Upper lobe of left lung (tissue), 6 donors: ENCODE data around the gene NBAS. TPM values are rescaled to one million over a fixed set of nuclear protein-coding genes. Genes with fewer than 3 reads are reported as not detected.
A peak's percentile ranks its signal among the peaks of the same experiment; 100 is the strongest.

ENCODE experiments used
- ATAC-seq, 2 donors: fragments of 200-7000 bp; cut with Tn5 transposase; one replicate each; pipeline ENCODE4 v1.9.1; 2022; ENCODE audit warnings: mild to moderate bottlenecking in 2 of 2, moderate library complexity in 2 of 2; ENCODE audit not compliant: low FRiP score in 2 of 2
- DNase-seq, 2 donors: peaks; one replicate each; pipeline ENCODE4 v3.0.0-alpha.2; 2019 to 2020
- H3K27ac ChIP-seq, 4 donors: fragments of 200-600 bp; sonication (generic); one replicate each; pipeline ENCODE4 v1.5.1; 2016 to 2019
- H3K27me3 ChIP-seq, 4 donors: fragments of 200-600 bp; sonication (generic); one replicate each; pipeline ENCODE4 v1.5.1; 2017 to 2019
- H3K36me3 ChIP-seq, 4 donors: fragments of 200-600 bp; sonication (generic); one replicate each; pipeline ENCODE4 v1.5.1; 2016 to 2019
- H3K4me1 ChIP-seq, 4 donors: fragments of 200-600 bp; sonication (generic); one replicate each; pipeline ENCODE4 v1.5.1; 2018 to 2019
- H3K4me3 ChIP-seq, 4 donors: fragments of 200-600 bp; sonication (generic); one replicate each; pipeline ENCODE4 v1.5.1; 2017 to 2019; ENCODE audit warnings: mild to moderate bottlenecking in 2 of 4, moderate library complexity in 1 of 4
- H3K9me3 ChIP-seq, 4 donors: fragments of 200-600 bp; sonication (generic); one replicate each; pipeline ENCODE4 v1.5.1; 2018 to 2019
- CTCF ChIP-seq, 6 experiments: fragments of 450-650 bp in 4 of 6; fragments of 200-600 bp in 2 of 6; sonication (generic) in 2 of 6; IDR thresholded peaks; one replicate each; pipeline ENCODE4 v1.5.1; 2016 to 2019; ENCODE audit warnings: antibody characterized with exemption in 6 of 6
- EP300 ChIP-seq, 4 donors: sonication (generic); formaldehyde crosslinking; IDR thresholded peaks; one replicate each; pipeline ENCODE4 v1.5.1; 2017; ENCODE audit warnings: antibody characterized with exemption in 4 of 4, control low read depth in 2 of 4
- POLR2A ChIP-seq, 4 donors: fragments of 450-650 bp; IDR thresholded peaks; one replicate each; pipeline ENCODE4 v1.5.1; 2016 to 2017; ENCODE audit warnings: antibody characterized with exemption in 4 of 4, mild to moderate bottlenecking in 2 of 4
- POLR2AphosphoS5 ChIP-seq, 2 donors: sonication (generic); formaldehyde crosslinking; IDR thresholded peaks; one replicate each; pipeline ENCODE4 v1.5.1; 2017; ENCODE audit warnings: antibody characterized with exemption in 2 of 2
- WGBS, 2 donors: methylation state at CpG; one replicate each; pipeline ENCODE4 v1.1.5; 2017 to 2018; 5-methylcytosine and 5-hydroxymethylcytosine counted together
- total RNA-seq, 6 donors: library from RNA; depleted of rRNA in 4 of 6; stranded (reverse); fragments of >200 nt in 4 of 6; gene quantifications; one replicate each; pipeline versions ENCODE4 v1.1.0 to v1.2.1, GENCODE V29; 2016 to 2021
- donor health status: DM: no; HTN: no; CAD: no; lungs with moderate emphysema.
- donor health status: DM: no; HTN: yes; CAD: no; lungs with severe emphysema.

The NBAS gene
- total RNA-seq, 6 donors from 2014 or later: 33.2 to 75.5 (median 43.1) TPM

GRCh38 chr2:15354596-15355366, 206.4 kb downstream of the NBAS start:
- Histone ChIP-seq H3K4me1 (no peaks in the 10 kb centered on the region), H3K36me3 (peaks cover 0 to 43% (median 4%) of the 10 kb centered on the region in 4 donors), H3K27me3 (no peaks in the 10 kb centered on the region), H3K4me3 (no peak overlapping the region), H3K27ac (no peak overlapping the region), H3K9me3 (no peaks in the 10 kb centered on the region)
- TF ChIP-seq POLR2A (IDR thresholded peaks at IDR 0.05) (no peak), CTCF (IDR thresholded peaks at IDR 0.05) (no peak), EP300 (IDR thresholded peaks at IDR 0.05) (no peak), POLR2AphosphoS5 (IDR thresholded peaks at IDR 0.05) (no peak)
- DNase-seq: no peak
- no peak for ATAC-seq
- 81 to 82% methylated on average over 1 of the region's 1 CpG for WGBS, 2 donors

- WGBS, 2 donors: 93 to 96% methylated on average over 11 of the region's 11 CpGs
- TF ChIP-seq EP300 (IDR thresholded peaks at IDR 0.05) (no peak), CTCF (IDR thresholded peaks at IDR 0.05) (no peak), POLR2AphosphoS5 (IDR thresholded peaks at IDR 0.05) (no peak), POLR2A (IDR thresholded peaks at IDR 0.05) (no peak)
- no peak for ATAC-seq
- peak in 1 of 2 donors; percentile 1 for DNase-seq
- Histone ChIP-seq H3K4me3 (no peak overlapping the region), H3K9me3 (no peaks in the 10 kb centered on the region), H3K36me3 (peaks cover 0 to 48% (median 4%) of the 10 kb centered on the region in 4 donors), H3K27ac (no peak overlapping the region), H3K4me1 (no peaks in the 10 kb centered on the region), H3K27me3 (no peaks in the 10 kb centered on the region)
Measured at GRCh38 chr2:15352363-15352762, 208.8 kb downstream of the NBAS start.

GRCh38 chr2:15348636-15349035, 212.5 kb downstream of the NBAS start:
- DNase-seq: no peak
- Histone ChIP-seq H3K27ac (no peak overlapping the region), H3K4me3 (no peak overlapping the region), H3K4me1 (no peaks in the 10 kb centered on the region), H3K27me3 (no peaks in the 10 kb centered on the region), H3K9me3 (peaks cover 0 to 5% (median 0%) of the 10 kb centered on the region in 4 donors), H3K36me3 (peaks cover 0 to 38% (median 2%) of the 10 kb centered on the region in 4 donors)
- ATAC-seq: no peak
- TF ChIP-seq POLR2A (IDR thresholded peaks at IDR 0.05) (no peak), POLR2AphosphoS5 (IDR thresholded peaks at IDR 0.05) (no peak), CTCF (IDR thresholded peaks at IDR 0.05) (no peak), EP300 (IDR thresholded peaks at IDR 0.05) (no peak)
- 95 to 96% methylated on average over 5 of the region's 5 CpGs for WGBS, 2 donors

- TF ChIP-seq CTCF (IDR thresholded peaks at IDR 0.05) (no peak), POLR2A (IDR thresholded peaks at IDR 0.05) (no peak), POLR2AphosphoS5 (IDR thresholded peaks at IDR 0.05) (no peak), EP300 (IDR thresholded peaks at IDR 0.05) (no peak)
- no peak for ATAC-seq
- Histone ChIP-seq H3K27me3 (no peaks in the 10 kb centered on the region), H3K27ac (no peak overlapping the region), H3K9me3 (peaks cover 0 to 5% (median 0%) of the 10 kb centered on the region in 4 donors), H3K4me1 (no peaks in the 10 kb centered on the region), H3K4me3 (no peak overlapping the region), H3K36me3 (peaks cover 0 to 33% (median 2%) of the 10 kb centered on the region in 4 donors)
- 97 to 98% methylated on average over 4 of the region's 4 CpGs for WGBS, 2 donors
- no peak for DNase-seq
Measured at GRCh38 chr2:15348045-15348444, 213.1 kb downstream of the NBAS start.

- DNase-seq: no peak
- Histone ChIP-seq H3K27ac (no peak overlapping the region), H3K36me3 (peaks cover 0 to 20% (median 2%) of the 10 kb centered on the region in 4 donors), H3K4me1 (no peaks in the 10 kb centered on the region), H3K4me3 (no peak overlapping the region), H3K27me3 (no peaks in the 10 kb centered on the region), H3K9me3 (peaks cover 0 to 5% (median 0%) of the 10 kb centered on the region in 4 donors)
- no peak for ATAC-seq
- TF ChIP-seq CTCF (IDR thresholded peaks at IDR 0.05): no peak
- TF ChIP-seq EP300 (IDR thresholded peaks at IDR 0.05): no peak
- TF ChIP-seq POLR2A (IDR thresholded peaks at IDR 0.05): no peak
- TF ChIP-seq POLR2AphosphoS5 (IDR thresholded peaks at IDR 0.05): no peak
- WGBS, 2 donors: 100% methylated on average over 1 of the region's 1 CpG
Measured at GRCh38 chr2:15346624-15347023, 214.5 kb downstream of the NBAS start.
